KG1 (cell line): ENCODE results near the gene FAM120A.
"Not testable (repeated sequence)": the region's sequence is repeated elsewhere in the genome, so short reads cannot be mapped to it uniquely, and the experiment has no call there.

Experiments used
- DNase-seq: peaks from one replicate; lab custom pipeline; 2025; lab: John Stamatoyannopoulos, UW

FAM120A gene, protein sequence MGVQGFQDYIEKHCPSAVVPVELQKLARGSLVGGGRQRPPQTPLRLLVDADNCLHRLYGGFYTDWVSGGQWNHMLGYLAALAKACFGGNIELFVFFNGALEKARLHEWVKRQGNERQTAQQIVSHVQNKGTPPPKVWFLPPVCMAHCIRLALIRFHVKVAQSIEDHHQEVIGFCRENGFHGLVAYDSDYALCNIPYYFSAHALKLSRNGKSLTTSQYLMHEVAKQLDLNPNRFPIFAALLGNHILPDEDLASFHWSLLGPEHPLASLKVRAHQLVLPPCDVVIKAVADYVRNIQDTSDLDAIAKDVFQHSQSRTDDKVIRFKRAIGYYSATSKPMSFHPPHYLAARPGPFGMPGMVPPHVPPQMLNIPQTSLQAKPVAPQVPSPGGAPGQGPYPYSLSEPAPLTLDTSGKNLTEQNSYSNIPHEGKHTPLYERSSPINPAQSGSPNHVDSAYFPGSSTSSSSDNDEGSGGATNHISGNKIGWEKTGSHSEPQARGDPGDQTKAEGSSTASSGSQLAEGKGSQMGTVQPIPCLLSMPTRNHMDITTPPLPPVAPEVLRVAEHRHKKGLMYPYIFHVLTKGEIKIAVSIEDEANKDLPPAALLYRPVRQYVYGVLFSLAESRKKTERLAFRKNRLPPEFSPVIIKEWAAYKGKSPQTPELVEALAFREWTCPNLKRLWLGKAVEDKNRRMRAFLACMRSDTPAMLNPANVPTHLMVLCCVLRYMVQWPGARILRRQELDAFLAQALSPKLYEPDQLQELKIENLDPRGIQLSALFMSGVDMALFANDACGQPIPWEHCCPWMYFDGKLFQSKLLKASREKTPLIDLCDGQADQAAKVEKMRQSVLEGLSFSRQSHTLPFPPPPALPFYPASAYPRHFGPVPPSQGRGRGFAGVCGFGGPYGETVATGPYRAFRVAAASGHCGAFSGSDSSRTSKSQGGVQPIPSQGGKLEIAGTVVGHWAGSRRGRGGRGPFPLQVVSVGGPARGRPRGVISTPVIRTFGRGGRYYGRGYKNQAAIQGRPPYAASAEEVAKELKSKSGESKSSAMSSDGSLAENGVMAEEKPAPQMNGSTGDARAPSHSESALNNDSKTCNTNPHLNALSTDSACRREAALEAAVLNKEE

DNA sequence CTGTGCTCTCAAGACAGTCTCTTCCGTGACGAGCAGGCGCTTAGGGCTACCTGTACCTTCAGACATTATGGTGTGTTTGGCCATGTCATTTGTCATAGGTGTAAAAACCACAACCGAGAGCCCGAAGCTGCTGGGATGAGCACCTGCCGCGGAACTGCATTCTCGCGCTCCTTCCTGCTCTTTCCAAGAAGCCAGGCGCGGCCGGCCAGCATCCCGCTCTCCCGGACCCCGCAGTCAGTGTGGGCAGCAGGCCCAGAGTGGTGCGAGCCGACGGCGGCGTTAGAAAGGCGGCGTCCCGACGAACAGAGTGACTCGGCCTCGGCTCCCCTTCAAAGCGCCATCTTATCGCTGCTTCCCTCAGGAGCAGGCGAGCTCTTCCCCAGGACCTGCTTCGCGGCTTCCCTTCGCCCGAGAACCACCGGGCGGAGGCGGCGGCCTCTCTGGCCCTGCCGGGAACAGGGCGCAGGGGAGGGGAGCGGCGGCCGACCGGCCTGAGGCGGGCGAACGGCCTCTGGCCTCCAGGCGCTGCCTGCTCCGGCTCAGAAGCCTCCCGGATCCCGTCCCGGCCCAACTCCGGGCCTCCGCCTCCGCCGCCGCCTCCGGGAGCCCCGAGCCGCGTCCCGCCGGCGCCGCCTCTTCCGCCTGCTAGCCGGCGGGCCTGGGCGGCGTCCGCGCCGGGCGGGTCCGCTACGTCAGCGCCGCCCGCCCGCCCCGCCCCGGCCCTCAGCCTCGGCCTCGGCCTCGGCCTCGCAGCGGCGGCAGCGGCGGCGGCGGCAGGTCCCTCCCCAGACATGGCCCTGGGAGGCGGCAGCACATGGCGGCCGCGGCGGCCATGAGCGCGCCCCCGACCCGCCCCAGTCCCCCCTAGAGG is at the start of gene FAM120A:
Gene FAM120A (plus strand): TSS at position 741 of the 871 bp plus-strand sequence. CDS start 231 bp downstream, outside the sequence.
- DNase-seq = peak; percentile 27

- DNase-seq = no peak
Measured at GRCh38 chr9:93406371-93406770, 45.1 kb upstream of the FAM120A start.

DNA sequence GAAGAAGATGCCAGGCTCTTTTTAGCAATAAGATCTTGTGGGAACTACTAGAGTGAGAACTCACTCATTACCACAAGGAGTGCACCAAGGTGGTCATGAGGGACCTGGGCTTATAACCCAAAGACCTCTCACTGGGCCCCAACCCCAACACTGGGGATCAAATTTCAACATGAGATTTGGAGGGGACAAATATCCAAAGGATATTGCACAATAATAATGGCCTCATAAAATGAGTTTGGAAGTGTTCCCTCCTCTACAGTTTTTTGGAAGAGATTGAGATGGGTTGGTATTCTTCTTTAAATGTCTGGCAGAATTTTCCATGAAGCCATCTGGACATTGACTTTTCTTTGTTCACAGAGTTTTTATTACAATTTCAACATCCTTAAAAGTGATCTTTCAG is 38.0 kb upstream of the FAM120A start:
- no peak for DNase-seq

- DNase-seq = no peak
Measured at GRCh38 chr9:93415176-93415690, 36.3 kb upstream of the FAM120A start.

DNA sequence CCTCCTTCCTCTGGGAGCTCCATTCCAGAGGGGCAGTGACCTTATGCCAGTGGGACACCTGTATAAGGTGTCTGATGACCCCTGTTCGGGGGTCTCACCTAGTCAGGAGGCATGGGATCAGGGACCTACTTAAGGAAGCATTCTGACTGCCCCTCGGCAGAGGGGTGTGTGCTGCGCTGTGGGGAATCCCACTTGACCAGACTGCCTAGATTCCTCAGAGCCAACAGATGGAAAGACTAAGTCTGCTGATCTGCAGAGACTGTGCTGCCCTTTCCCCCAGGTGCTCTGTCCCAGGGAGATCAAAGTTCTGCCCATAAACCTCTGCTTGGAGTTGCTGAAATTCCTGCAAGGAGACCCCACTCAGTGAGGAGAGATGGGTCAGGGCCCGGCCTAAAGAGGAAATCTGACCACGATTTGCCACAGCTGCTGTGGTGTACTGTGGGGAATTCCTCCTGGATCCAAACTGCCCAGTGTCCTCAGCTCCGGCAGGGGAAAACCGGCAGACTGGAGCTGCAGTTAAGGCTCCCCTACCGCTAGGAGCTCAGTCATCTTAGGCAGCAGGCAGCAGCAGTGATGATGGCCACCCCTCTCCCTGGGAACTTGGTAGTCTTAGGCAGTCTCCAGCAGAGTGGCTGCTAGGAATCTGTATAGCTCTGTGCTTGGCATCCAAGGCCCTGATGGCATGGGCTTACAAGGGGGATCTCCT is 34.8 kb upstream of the FAM120A start:
- no peak for DNase-seq

DNA sequence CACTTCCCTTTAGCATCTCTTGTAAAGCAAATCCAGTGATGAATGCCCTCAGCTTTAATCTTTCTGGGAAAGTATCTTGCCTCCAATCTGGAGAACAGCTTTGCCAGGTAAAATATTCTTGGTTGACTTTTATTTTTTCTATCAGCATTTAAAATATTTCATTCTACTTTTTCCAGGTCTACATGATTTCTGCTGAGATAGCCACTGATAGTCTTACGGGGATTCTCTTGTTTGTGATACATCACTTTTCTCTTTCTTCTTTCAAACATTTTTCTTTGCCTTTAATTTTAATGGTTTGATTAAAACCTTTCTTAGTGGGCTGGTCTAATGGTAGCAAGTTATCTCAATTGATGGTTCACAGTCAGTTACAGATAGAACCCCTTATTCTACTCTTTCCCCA is 33.9 kb upstream of the FAM120A start:
- DNase-seq = no peak

DNA sequence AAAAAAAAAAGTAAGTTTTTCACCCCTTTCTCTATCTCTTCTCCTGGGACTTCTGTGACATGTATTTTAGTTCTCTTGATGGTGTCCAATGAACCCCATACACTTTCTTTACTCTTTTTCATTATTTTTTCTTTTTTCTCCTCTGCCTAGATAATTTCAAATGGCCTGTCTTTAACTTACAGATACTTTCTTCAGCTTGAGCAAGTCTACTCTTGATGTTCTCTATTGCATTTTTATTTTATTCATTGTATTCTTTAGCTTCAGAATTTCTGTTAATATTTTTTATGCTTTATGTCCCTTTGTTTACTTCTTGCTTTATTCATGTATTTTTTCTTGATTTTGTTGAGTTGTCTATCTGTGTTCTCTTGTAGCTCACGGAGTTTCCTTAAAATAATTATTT is 32.5 kb upstream of the FAM120A start:
- no peak for DNase-seq

DNA sequence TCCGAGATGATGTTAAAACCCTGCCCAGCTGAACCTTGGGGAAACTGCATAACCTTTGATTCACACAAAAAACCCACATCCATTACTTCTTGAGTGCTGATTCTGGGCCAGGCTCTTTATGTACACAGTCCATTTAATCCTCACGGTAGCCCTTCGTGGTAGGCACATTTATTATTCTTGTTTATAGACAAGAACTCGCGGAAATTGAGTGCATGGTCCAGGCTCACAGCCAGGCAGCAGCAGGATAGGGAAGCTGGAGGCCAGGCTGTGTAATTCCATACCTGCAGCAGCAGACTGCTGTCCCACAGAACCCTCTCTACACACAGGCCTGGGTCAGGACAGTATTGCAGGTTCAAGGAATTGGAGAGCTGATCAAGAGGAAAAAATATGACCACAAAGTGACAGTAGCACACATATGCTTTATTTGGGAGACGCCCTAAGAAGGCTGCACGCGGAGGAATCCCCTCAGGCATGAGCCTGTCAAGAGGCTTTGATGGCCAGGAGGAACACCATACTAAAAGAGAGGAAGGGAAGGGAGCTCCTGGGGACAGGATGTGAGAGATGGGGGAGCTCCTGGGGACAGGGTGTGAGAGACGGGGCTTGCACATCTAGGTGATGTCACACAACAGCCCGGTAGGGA is 28.4 kb upstream of the FAM120A start:
- no peak for DNase-seq

DNA sequence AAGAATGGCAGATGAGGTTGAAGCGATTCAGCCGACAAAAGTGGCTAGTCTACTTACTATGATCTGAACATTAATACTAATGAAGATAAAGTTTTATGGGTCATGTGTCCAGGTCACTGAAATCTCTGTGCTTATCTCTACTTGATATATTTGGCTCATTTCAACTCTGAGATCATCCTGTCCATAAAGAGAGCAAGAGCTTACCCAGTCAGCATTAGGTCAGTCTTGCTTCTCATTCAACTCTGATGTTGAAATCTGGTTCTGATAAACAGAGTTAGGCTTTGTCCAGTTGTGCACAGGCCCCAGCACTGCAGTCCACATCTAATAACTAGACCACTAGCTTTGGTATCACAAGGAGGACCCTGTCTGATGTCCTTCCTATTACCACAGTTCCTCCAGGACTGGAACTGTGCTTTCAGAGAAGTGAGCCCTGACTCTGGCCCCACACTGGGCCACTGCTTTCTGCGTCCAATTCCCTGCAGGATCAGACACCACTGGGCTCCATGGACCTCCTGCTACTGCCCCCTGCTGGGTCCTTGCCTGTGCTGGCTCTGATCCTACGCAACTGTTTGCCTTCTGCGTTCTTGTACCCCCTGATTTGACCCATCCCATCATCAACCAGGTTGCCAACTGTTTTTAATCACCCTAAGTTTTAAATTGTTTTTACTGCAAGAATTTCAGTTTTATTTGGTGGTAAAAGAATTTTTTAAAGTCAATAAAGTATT is 23.7 kb upstream of the FAM120A start:
- no peak for DNase-seq

GRCh38 chr9:93431539-93432105 is 19.9 kb upstream of the FAM120A start:
- no peak for DNase-seq

DNA sequence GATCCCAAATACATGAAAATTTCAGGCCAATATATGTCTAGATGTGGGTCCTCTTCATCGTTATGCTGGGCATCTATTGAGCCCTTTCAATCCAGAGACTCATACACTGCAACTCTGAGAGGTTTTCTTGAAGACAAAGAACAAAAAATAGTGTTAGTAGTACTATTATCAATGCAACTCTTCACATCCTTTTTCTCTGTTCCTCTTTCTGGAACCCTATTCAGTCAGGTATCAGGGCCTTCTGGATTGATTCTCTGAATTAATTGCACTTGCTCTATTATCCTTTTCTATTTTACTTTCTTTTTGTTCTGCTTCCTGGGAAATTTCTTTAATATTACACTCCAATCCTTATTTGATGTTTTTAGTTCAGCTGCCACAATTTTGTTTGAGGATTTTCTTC is 18.5 kb upstream of the FAM120A start:
- no peak for DNase-seq

DNA sequence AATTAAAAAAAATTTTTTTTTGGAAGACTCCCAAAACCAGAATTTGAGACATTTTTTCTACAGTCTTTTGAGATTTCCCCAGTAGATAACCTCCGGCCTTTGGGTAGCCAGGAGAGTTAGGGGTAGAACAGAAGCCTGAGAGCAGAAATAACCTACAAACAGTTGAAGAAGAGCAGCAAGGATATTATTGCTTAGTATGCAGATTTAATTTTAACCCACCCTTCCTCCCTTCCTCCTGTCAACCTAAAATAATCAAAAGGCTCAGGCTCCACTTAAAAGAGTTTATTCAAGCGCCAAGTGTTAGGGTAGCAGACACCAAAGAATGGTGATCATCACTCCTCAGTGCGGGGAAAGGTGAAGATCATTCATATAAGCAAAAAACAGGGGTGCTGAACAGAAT is 17.4 kb upstream of the FAM120A start:
- no peak for DNase-seq

DNA sequence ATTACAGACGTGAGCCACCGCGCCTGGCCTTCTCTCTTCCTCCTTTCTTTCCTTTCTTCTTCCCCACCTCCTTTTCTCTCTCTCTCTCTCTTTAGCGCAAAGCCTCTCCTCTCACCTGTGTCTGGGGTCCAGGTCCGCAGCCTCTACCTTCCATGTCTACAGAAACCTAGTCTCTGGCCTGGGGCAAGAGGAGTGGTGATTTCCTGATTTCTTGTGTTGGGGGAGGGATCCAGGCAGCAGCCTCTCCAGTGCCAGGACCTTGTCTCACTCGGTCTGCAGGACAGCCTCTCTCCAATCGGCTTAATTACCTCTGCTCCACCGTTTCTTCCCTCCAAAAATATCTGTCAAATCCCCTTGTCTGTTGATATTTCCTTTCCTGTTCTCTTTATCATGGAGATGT is 16.1 kb upstream of the FAM120A start:
- no peak for DNase-seq

DNA sequence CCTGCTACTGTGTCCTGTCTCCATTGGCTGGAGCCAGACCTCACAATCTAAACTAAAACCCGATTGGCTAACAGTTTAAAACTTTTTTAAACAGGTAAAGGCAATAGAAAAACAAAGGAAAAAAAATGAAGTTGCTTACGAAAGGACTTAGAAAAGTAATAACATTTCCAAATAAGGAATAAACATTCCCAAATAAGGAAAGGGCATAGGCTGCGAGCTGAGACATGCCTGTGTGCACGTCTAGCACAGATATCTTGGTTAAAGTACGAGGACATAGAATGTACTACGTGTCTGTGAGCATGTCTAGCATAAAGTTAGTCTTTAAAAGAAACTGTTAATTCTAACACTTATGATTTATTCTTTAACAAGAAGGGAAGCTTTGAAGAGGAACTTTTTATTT is 15.3 kb upstream of the FAM120A start:
- no peak for DNase-seq

DNA sequence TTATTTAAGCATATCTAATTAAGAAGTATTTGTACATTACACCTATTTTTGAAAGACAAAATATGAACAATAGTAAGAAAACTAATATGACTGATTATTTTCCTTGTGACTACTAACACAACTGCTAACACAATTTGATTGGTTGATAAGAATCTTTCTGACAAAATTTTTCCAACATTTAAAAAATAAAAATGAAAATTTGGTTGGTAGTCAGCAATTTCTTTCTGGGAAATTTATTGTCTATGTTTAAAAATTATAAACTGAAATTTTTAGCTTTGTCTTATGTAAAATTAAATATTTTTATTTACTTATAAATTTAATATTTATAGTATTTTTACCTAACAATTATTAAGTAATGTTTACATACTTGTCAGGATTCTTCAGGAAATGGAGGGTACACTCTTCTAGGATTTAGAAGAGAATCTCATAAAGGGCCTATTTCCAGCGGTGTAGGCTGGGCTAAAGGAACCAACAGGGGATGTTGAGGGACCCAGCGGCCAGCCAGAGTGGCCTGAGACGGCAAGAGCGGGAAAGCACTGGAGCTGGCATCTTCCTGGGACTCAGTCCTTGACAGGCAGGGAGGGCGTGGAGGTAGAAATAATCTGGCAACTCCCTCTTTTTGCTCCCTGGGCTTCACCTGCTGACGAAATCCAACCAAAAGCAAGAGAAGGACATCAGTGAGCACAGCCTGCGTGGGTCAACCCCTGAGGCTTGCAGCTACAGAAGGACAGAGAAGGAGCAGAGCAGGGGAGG is 14.7 kb upstream of the FAM120A start:
- no peak for DNase-seq

DNA sequence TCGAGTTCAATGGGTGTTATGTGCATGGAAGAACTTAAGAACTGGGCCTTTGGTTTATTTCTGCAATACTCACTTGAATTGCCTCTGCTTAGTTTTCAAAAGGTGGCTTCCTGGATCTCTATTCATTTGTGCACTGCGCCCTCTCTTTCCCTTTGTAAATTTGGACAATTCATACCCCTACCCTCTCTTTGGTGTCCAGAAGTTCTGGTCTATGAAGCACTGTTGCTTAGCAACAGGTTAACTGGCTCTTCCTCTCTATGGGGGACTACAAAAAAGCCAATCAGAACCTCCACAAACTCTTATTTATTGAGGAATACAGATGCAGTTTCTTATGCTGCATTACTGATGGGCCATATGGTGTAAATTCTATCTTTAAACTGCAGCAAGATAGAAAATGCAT is 13.5 kb upstream of the FAM120A start:
- no peak for DNase-seq

GRCh38 chr9:93439301-93439700 is 12.2 kb upstream of the FAM120A start:
- DNase-seq = not testable (repeated sequence)

DNA sequence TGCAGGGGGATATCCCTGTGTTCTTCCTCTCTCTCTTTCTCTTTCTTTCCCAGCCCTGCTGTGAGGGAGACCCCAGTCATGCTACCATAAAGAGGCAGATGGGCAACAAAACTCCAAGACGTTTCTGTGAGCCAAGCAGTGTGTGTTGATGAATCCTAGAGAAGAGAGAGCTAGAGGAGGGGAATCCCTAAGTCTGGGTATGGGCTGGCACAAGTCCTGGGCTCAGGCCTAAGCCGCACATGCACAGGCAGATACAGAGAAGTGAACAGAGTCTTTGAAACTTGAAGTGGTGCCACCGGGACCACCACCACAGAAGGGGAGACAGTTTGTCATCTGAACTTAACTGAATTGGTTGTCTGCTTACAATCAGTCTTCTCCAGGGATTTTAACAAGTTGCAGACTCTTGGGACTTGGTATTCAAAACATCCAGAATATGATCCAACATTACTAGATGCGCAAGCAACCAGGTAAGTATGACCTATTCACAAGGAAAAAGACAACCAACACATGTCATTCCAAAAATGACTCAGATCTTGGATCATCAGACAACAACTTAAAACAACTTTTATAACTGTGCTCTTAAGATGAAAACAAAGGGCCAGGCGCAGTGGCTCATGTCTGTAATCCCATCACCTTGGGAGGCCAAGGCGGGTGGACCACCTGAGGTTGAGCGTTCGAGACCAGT is 10.4 kb upstream of the FAM120A start:
- DNase-seq = no peak
